HG03521 (cell line): ENCODE data around the gene TGFBR3.

Experiments
- ATAC-seq: cut with Tn5 transposase; IDR thresholded peaks from one replicate; pipeline ENCODE4 v1.9.1; 2021; ENCODE audit warnings: mild to moderate bottlenecking, moderate library complexity; ENCODE audit not compliant: unreplicated experiment

Gene TGFBR3

GRCh38 chr1:91783423-91784170 is 102.4 kb downstream of the TGFBR3 start:
- no peak for ATAC-seq

- no peak for ATAC-seq
Observed at GRCh38 chr1:91781901-91782622, 103.9 kb downstream of the TGFBR3 start.

GRCh38 chr1:91781371-91781825 is 104.6 kb downstream of the TGFBR3 start:
- no peak for ATAC-seq

GRCh38 chr1:91779548-91780021 is 106.4 kb downstream of the TGFBR3 start:
- ATAC-seq, result no peak

GRCh38 chr1:91778964-91779363 is 107.0 kb downstream of the TGFBR3 start:
- ATAC-seq, result no peak

GRCh38 chr1:91777630-91778300 is 108.2 kb downstream of the TGFBR3 start:
- no peak for ATAC-seq

GRCh38 chr1:91777196-91777595 is 108.8 kb downstream of the TGFBR3 start:
- no peak for ATAC-seq

GRCh38 chr1:91776068-91776794 is 109.7 kb downstream of the TGFBR3 start:
- ATAC-seq, result no peak

GRCh38 chr1:91775227-91775626 is 110.7 kb downstream of the TGFBR3 start:
- no peak for ATAC-seq

GRCh38 chr1:91774520-91775203 is 111.3 kb downstream of the TGFBR3 start:
- ATAC-seq, result no peak

- ATAC-seq, result no peak
Observed at GRCh38 chr1:91771717-91772116, 114.2 kb downstream of the TGFBR3 start.

GRCh38 chr1:91770667-91771268 is 115.2 kb downstream of the TGFBR3 start:
- ATAC-seq, result no peak

GRCh38 chr1:91769742-91770141 is 116.2 kb downstream of the TGFBR3 start:
- no peak for ATAC-seq

GRCh38 chr1:91768786-91769725 is 116.9 kb downstream of the TGFBR3 start:
- no peak for ATAC-seq

- ATAC-seq, result no peak
Observed at GRCh38 chr1:91768120-91768519, 117.8 kb downstream of the TGFBR3 start.

- ATAC-seq, result no peak
Observed at GRCh38 chr1:91766883-91767282, 119.1 kb downstream of the TGFBR3 start.

GRCh38 chr1:91765880-91766443 is 120.0 kb downstream of the TGFBR3 start:
- ATAC-seq, result no peak

- ATAC-seq, result no peak
Observed at GRCh38 chr1:91765293-91765692, 120.7 kb downstream of the TGFBR3 start.
